Colonic mucosa (tissue), 4 donors: ENCODE data around the gene AIPL1. TPM values are rescaled to one million over a fixed set of nuclear protein-coding genes. Genes with fewer than 3 reads are reported as not detected.

Experiments
- DNase-seq: peaks from one replicate; pipeline ENCODE4 v3.0.0-alpha.2; 2020
- H3K27ac ChIP-seq: fragments of 200-600 bp; one replicate; pipeline ENCODE4 v1.8.0; 2021
- H3K27me3 ChIP-seq: fragments of 200-600 bp; one replicate; pipeline ENCODE4 v1.8.0; 2021
- H3K36me3 ChIP-seq: fragments of 200-600 bp; one replicate; pipeline ENCODE4 v1.8.0; 2021
- H3K4me1 ChIP-seq: fragments of 200-600 bp; one replicate; pipeline ENCODE4 v1.8.0; 2021; ENCODE audit warnings: mild to moderate bottlenecking
- H3K4me3 ChIP-seq: fragments of 200-600 bp; one replicate; pipeline ENCODE4 v1.8.0; 2021
- H3K9ac ChIP-seq, 2 donors: one replicate each; pipeline ENCODE4 v1.7.0; 2013; ENCODE audit warnings: control low read depth in 2 of 2, low read depth in 2 of 2, low read length in 2 of 2
- H3K9me3 ChIP-seq: fragments of 200-600 bp; one replicate; pipeline ENCODE4 v1.8.0; 2021
- intact Hi-C: fragments of 100-400 bp; cut with DNase I; formaldehyde crosslinking; loops from one replicate; pipeline ENCODE4 v1.14.1; 2022
- total RNA-seq, 2 donors: library from RNA; stranded (reverse); fragmentation: NEBNext Ultra II Directional in 1 of 2; extraction: Animal tissue kit (Norgen Biotek cat#: 25700) in 1 of 2; gene quantifications; one replicate each; pipeline ENCODE4 v1.2.1, GENCODE V29; 2021
- TF ChIP-seq, protein P1 (sequence below): fragments of 200-600 bp; IDR thresholded peaks from one replicate; pipeline ENCODE4 v1.8.0; 2022; ENCODE audit warnings: antibody characterized with exemption, mild to moderate bottlenecking
- donor health status: healthy.
- donor health status: DM: no; HTN: no; CAD: no.
- donor health status: DM: no; HTN: no; CAD: no.

AIPL1 gene
- total RNA-seq, 2 donors from 2014 or later: not detected

DNA sequence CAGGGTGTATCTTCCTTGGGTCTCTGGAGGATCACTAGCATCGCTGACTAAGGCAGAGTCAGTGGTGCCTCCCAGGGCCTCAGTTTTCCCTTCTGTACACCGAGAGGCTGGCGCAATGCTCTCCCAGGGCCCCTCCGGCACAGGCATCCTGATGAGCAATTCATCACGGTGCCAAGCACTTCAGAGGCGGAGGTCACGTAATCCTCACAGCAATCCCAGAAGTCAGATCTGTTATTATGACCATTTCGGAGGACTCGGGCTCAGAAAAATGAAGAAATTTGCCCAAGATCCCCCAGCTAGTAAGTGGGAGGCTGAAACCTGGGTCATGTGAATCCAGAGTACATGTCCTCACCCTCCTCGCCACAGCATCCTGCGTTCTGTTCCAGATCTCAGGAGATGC is 46.5 kb downstream of the AIPL1 start:
- Histone ChIP-seq H3K36me3 (no peaks in the 10 kb centered on the region), H3K4me1 (no peaks in the 10 kb centered on the region), H3K27me3 (no peaks in the 10 kb centered on the region), H3K9ac (no peak overlapping the region), H3K4me3 (no peak overlapping the region), H3K9me3 (no peaks in the 10 kb centered on the region), H3K27ac (no peak overlapping the region)
- DNase-seq: no peak
- TF ChIP-seq, protein P1, sequence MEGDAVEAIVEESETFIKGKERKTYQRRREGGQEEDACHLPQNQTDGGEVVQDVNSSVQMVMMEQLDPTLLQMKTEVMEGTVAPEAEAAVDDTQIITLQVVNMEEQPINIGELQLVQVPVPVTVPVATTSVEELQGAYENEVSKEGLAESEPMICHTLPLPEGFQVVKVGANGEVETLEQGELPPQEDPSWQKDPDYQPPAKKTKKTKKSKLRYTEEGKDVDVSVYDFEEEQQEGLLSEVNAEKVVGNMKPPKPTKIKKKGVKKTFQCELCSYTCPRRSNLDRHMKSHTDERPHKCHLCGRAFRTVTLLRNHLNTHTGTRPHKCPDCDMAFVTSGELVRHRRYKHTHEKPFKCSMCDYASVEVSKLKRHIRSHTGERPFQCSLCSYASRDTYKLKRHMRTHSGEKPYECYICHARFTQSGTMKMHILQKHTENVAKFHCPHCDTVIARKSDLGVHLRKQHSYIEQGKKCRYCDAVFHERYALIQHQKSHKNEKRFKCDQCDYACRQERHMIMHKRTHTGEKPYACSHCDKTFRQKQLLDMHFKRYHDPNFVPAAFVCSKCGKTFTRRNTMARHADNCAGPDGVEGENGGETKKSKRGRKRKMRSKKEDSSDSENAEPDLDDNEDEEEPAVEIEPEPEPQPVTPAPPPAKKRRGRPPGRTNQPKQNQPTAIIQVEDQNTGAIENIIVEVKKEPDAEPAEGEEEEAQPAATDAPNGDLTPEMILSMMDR: no peak
- intact Hi-C loops: no loop called here

- Histone ChIP-seq H3K27me3 (no peaks in the 10 kb centered on the region), H3K36me3 (no peaks in the 10 kb centered on the region), H3K9ac (no peak overlapping the region), H3K27ac (no peak overlapping the region), H3K9me3 (no peaks in the 10 kb centered on the region), H3K4me3 (no peak overlapping the region), H3K4me1 (no peaks in the 10 kb centered on the region)
- TF ChIP-seq, protein P1: no peak
- no peak for DNase-seq
- intact Hi-C loops: no loop called here
Observed at GRCh38 chr17:6387858-6388257, 47.1 kb downstream of the AIPL1 start.

DNA sequence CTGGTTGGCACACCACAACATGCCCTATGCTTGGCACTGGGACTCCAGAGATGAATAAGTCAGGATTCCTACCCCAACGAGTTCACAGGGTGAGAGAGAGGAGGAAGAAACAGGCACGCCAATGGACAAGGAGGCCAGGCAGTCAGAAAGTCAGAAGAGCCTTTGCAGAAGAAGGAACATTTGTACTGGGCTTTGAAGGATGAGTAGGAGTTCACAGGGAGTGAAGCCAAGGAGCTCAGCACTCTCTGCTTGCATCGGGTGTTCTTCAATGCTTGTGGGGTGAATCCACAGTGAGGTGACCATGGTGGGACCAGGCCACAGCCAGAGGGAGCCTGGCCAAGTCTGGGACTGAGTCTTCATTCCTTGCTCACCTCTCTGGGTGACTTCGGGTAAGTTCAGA is 47.5 kb downstream of the AIPL1 start:
- DNase-seq: no peak

GRCh38 chr17:6386041-6386630 is 48.8 kb downstream of the AIPL1 start:
- H3K9me3 ChIP-seq: no peaks in the 10 kb centered on the region
- no peaks in the 10 kb centered on the region for H3K27me3 ChIP-seq
- intact Hi-C loops: no loop called here
- no peak for DNase-seq
- no peaks in the 10 kb centered on the region for H3K4me1 ChIP-seq
- TF ChIP-seq, protein P1: no peak
- H3K4me3 ChIP-seq: no peak overlapping the region
- H3K9ac ChIP-seq: no peak overlapping the region
- H3K36me3 ChIP-seq: no peaks in the 10 kb centered on the region
- no peak overlapping the region for H3K27ac ChIP-seq

More for the DNA sequence above, 47.5 kb downstream of the AIPL1 start:
- no peaks in the 10 kb centered on the region for H3K9me3 ChIP-seq
- H3K4me3 ChIP-seq: no peak overlapping the region
- H3K27ac ChIP-seq: no peak overlapping the region
- TF ChIP-seq, protein P1: no peak
- intact Hi-C loops: no loop called here
- H3K4me1 ChIP-seq: no peaks in the 10 kb centered on the region
- H3K9ac ChIP-seq: no peak overlapping the region
- H3K27me3 ChIP-seq: no peaks in the 10 kb centered on the region
- no peaks in the 10 kb centered on the region for H3K36me3 ChIP-seq

- H3K4me1 ChIP-seq: no peaks in the 10 kb centered on the region
- H3K27ac ChIP-seq: no peak overlapping the region
- TF ChIP-seq, protein P1: no peak
- no peak overlapping the region for H3K9ac ChIP-seq
- intact Hi-C loops: no loop called here
- DNase-seq: no peak
- no peaks in the 10 kb centered on the region for H3K36me3 ChIP-seq
- no peaks in the 10 kb centered on the region for H3K9me3 ChIP-seq
- H3K27me3 ChIP-seq: no peaks in the 10 kb centered on the region
- no peak overlapping the region for H3K4me3 ChIP-seq
Observed at GRCh38 chr17:6384481-6384880, 50.4 kb downstream of the AIPL1 start.
